Brain microvascular endothelial cell (primary cell): ENCODE measurements around the gene TNFAIP2.

ENCODE experiments used
- DNase-seq: peaks from one replicate; pipeline ENCODE4 v3.0.0-alpha.2; 2020
- H3K27ac ChIP-seq: fragments of 250-450 bp; sonication (Bioruptor Pico); 2 replicates; pipeline ENCODE4 v1.5.1; 2020; ENCODE audit warnings: mild to moderate bottlenecking, moderate library complexity
- H3K27me3 ChIP-seq: fragments of 250-450 bp; sonication (Bioruptor Pico); replicated peaks from 2 replicates; pipeline ENCODE4 v1.5.1; 2020; ENCODE audit warnings: mild to moderate bottlenecking
- H3K36me3 ChIP-seq: fragments of 250-450 bp; sonication (Bioruptor Pico); replicated peaks from 2 replicates; pipeline ENCODE4 v1.5.1; 2020; ENCODE audit warnings: mild to moderate bottlenecking
- H3K4me3 ChIP-seq: 2 replicates; pipeline ENCODE4 v1.5.1; 2011; ENCODE audit warnings: low read depth, mild to moderate bottlenecking, control low read depth, low read length, moderate library complexity
- CTCF ChIP-seq: IDR thresholded peaks from 2 replicates; pipeline ENCODE4 v1.5.1; 2011; ENCODE audit warnings: low read depth, mild to moderate bottlenecking, moderate library complexity, low read length, control low read depth, inconsistent platforms; ENCODE audit errors: missing control alignments
- in situ Hi-C: cut with HindIII; loops from 2 replicates; pipeline ENCODE4 v1.10.0; 2017; ENCODE audit warnings: low sequenced_read_pairs, low pct_ligation_motif_present

TNFAIP2 gene

GRCh38 chr14:103123634-103124500 lies 606 bp downstream of the TNFAIP2 start:
- TF ChIP-seq CTCF = peak; percentile 56
- Histone ChIP-seq H3K27ac (no peak overlapping the region), H3K27me3 (no peaks in the 10 kb centered on the region), H3K36me3 (no peaks in the 10 kb centered on the region), H3K4me3 (peak overlapping the region; percentile 39)
- in situ Hi-C loops = no loop called here
- DNase-seq = no peak

- in situ Hi-C loops = no loop called here
- Histone ChIP-seq H3K27ac (no peak overlapping the region), H3K36me3 (no peaks in the 10 kb centered on the region), H3K27me3 (no peaks in the 10 kb centered on the region), H3K4me3 (no peak overlapping the region)
- no peak for TF ChIP-seq CTCF
- DNase-seq = no peak
These were observed 1.3 kb downstream of the TNFAIP2 start for GRCh38 chr14:103124501-103125001.

GRCh38 chr14:103125098-103126070 lies 2.1 kb downstream of the TNFAIP2 start:
- H3K36me3 ChIP-seq = no peaks in the 10 kb centered on the region
- in situ Hi-C loops = no loop called here
- no peak for TF ChIP-seq CTCF
- DNase-seq = no peak
- H3K4me3 ChIP-seq = no peak overlapping the region
- no peak overlapping the region for H3K27ac ChIP-seq
- no peaks in the 10 kb centered on the region for H3K27me3 ChIP-seq

- Histone ChIP-seq H3K4me3 (no peak overlapping the region), H3K27me3 (no peaks in the 10 kb centered on the region), H3K36me3 (no peaks in the 10 kb centered on the region), H3K27ac (no peak overlapping the region)
- in situ Hi-C loops = no loop called here
- no peak for DNase-seq
- no peak for TF ChIP-seq CTCF
These were observed 3.0 kb downstream of the TNFAIP2 start for GRCh38 chr14:103126088-103126872.

GRCh38 chr14:103126873-103127304 lies 3.6 kb downstream of the TNFAIP2 start:
- Histone ChIP-seq H3K4me3 (no peak overlapping the region), H3K27ac (no peak overlapping the region), H3K27me3 (no peaks in the 10 kb centered on the region), H3K36me3 (no peaks in the 10 kb centered on the region)
- in situ Hi-C loops = no loop called here
- DNase-seq = no peak
- no peak for TF ChIP-seq CTCF
